Astrocyte (in vitro differentiated cells and primary cell): ENCODE results near the gene SMAD7.

Source experiments
- CTCF ChIP-seq: IDR thresholded peaks from 2 replicates; pipeline ENCODE4 v1.5.1; 2011; ENCODE audit warnings: low read depth, mild to moderate bottlenecking, inconsistent platforms, low read length, moderate library complexity; ENCODE audit not compliant: insufficient read depth
- EZH2 ChIP-seq: IDR thresholded peaks from 2 replicates; pipeline ENCODE4 v1.6.1; 2012; ENCODE audit warnings: mild to moderate bottlenecking, low read length, inconsistent platforms; ENCODE audit not compliant: insufficient read depth

- TF ChIP-seq CTCF = no peak
- TF ChIP-seq EZH2 = no peak
These were observed 40.9 kb upstream of the SMAD7 start for GRCh38 chr18:48991676-48992075.
